HL-60 (cell line): ENCODE measurements around the gene ADD1.
"Not testable (repeated sequence)": the region's sequence is repeated elsewhere in the genome, so short reads cannot be mapped to it uniquely, and the experiment has no call there.

Experiments
- GABPA ChIP-seq: IDR thresholded peaks from 2 replicates; pipeline ENCODE4 v1.6.1; 2012; ENCODE audit warnings: low read depth
- POLR2AphosphoS5 ChIP-seq: IDR thresholded peaks from 2 replicates; pipeline ENCODE4 v1.6.1; 2012; ENCODE audit warnings: low read depth
- SPI1 ChIP-seq: IDR thresholded peaks from 2 replicates; pipeline ENCODE4 v1.6.1; 2012; ENCODE audit warnings: low read depth, mild to moderate bottlenecking, borderline replicate concordance
- TF ChIP-seq, protein P1 (sequence below): IDR thresholded peaks from one replicate; pipeline ENCODE4 v1.5.1; 2011; ENCODE audit warnings: low read length, control low read depth, inconsistent platforms; ENCODE audit not compliant: insufficient read depth
- TF ChIP-seq, protein P2 (sequence below): IDR thresholded peaks from 2 replicates; pipeline ENCODE4 v1.6.1; 2012; ENCODE audit warnings: low read depth; ENCODE audit not compliant: insufficient replicate concordance

DNA sequence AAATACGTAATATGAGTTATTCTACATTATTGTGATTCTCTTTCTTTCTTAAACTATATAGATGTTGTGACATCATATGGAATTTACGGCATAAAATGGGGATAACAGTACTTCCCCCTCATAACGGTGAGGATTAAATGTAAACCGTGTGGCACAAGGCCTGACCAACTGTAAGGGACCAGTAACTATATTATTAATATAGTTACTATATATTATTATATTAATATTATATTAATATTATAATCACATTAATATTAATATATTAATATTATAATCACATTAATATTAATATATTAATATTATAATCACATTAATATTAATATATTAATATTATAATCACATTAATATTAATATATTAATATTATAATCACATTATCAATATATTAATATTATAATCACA, 116.8 kb downstream of the ADD1 start:
- TF ChIP-seq SPI1, POLR2AphosphoS5, GABPA: not testable (repeated sequence)
- TF ChIP-seq, protein P1, sequence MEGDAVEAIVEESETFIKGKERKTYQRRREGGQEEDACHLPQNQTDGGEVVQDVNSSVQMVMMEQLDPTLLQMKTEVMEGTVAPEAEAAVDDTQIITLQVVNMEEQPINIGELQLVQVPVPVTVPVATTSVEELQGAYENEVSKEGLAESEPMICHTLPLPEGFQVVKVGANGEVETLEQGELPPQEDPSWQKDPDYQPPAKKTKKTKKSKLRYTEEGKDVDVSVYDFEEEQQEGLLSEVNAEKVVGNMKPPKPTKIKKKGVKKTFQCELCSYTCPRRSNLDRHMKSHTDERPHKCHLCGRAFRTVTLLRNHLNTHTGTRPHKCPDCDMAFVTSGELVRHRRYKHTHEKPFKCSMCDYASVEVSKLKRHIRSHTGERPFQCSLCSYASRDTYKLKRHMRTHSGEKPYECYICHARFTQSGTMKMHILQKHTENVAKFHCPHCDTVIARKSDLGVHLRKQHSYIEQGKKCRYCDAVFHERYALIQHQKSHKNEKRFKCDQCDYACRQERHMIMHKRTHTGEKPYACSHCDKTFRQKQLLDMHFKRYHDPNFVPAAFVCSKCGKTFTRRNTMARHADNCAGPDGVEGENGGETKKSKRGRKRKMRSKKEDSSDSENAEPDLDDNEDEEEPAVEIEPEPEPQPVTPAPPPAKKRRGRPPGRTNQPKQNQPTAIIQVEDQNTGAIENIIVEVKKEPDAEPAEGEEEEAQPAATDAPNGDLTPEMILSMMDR, result not testable (repeated sequence)
- TF ChIP-seq, protein P2, sequence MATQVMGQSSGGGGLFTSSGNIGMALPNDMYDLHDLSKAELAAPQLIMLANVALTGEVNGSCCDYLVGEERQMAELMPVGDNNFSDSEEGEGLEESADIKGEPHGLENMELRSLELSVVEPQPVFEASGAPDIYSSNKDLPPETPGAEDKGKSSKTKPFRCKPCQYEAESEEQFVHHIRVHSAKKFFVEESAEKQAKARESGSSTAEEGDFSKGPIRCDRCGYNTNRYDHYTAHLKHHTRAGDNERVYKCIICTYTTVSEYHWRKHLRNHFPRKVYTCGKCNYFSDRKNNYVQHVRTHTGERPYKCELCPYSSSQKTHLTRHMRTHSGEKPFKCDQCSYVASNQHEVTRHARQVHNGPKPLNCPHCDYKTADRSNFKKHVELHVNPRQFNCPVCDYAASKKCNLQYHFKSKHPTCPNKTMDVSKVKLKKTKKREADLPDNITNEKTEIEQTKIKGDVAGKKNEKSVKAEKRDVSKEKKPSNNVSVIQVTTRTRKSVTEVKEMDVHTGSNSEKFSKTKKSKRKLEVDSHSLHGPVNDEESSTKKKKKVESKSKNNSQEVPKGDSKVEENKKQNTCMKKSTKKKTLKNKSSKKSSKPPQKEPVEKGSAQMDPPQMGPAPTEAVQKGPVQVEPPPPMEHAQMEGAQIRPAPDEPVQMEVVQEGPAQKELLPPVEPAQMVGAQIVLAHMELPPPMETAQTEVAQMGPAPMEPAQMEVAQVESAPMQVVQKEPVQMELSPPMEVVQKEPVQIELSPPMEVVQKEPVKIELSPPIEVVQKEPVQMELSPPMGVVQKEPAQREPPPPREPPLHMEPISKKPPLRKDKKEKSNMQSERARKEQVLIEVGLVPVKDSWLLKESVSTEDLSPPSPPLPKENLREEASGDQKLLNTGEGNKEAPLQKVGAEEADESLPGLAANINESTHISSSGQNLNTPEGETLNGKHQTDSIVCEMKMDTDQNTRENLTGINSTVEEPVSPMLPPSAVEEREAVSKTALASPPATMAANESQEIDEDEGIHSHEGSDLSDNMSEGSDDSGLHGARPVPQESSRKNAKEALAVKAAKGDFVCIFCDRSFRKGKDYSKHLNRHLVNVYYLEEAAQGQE, result not testable (repeated sequence)
